ENCODE results near the gene WFIKKN2.
A peak's percentile ranks its signal among the peaks of the same experiment; 100 is the strongest.

The WFIKKN2 gene

GRCh38 chr17:50865060-50865867, 29.9 kb downstream of the WFIKKN2 start:
- H3K27ac ChIP-seq (ENCODE audit: low read depth in 2 of 2, low read length in 2 of 2): peak overlapping the region; percentile 97 to 98
- H3K9me3 ChIP-seq (ENCODE audit: control insufficient read depth in 2 of 2, low read length in 2 of 2): no peaks in the 10 kb centered on the region
- H3K4me1 ChIP-seq (ENCODE audit: control insufficient read depth in 2 of 2, insufficient read depth in 2 of 2, low read length in 2 of 2): peaks cover 6 to 21% of the 10 kb centered on the region in 2 donors
- peak overlapping the region; percentile 96 to 97 for H3K4me3 ChIP-seq (ENCODE audit: low read length in 2 of 2)
- H3K36me3 ChIP-seq (ENCODE audit: control insufficient read depth in 2 of 2, insufficient read depth in 2 of 2, low read length in 2 of 2): peaks cover 13 to 27% of the 10 kb centered on the region in 2 donors
- peak overlapping the region; percentile 89 to 99 for H3K9ac ChIP-seq (ENCODE audit: low read depth in 1 of 2, low read length in 2 of 2)
- H3K27me3 ChIP-seq (ENCODE audit: control insufficient read depth in 2 of 2, insufficient read depth in 2 of 2, low read length in 2 of 2): no peaks in the 10 kb centered on the region

- H3K27ac ChIP-seq (ENCODE audit: low read depth in 2 of 2, low read length in 2 of 2): peak overlapping the region; percentile 97 to 98
- peak overlapping the region; percentile 96 to 97 for H3K4me3 ChIP-seq (ENCODE audit: low read length in 2 of 2)
These were observed 30.5 kb downstream of the WFIKKN2 start for GRCh38 chr17:50865868-50866260.

GRCh38 chr17:50866261-50866949, 31.0 kb downstream of the WFIKKN2 start, which contains the start of gene TOB1:
Gene TOB1, minus strand, starts transcription at chr17:50866354. Its CDS starts 2,337 bp downstream, at chr17:50864017.
- H3K27me3 ChIP-seq (ENCODE audit: control insufficient read depth in 2 of 2, insufficient read depth in 2 of 2, low read length in 2 of 2): no peaks in the 10 kb centered on the region
- peak within 1 kb of the TSS; percentile 98 to 100 for H3K9ac ChIP-seq (ENCODE audit: low read depth in 1 of 2, low read length in 2 of 2)
- peaks cover 11 to 22% of the 10 kb centered on the region in 2 donors for H3K36me3 ChIP-seq (ENCODE audit: control insufficient read depth in 2 of 2, insufficient read depth in 2 of 2, low read length in 2 of 2)
- H3K4me1 ChIP-seq (ENCODE audit: control insufficient read depth in 2 of 2, insufficient read depth in 2 of 2, low read length in 2 of 2): peaks cover 6 to 21% of the 10 kb centered on the region in 2 donors
- peak within 1 kb of the TSS; percentile 96 to 97 for H3K4me3 ChIP-seq (ENCODE audit: low read length in 2 of 2)
- H3K9me3 ChIP-seq (ENCODE audit: control insufficient read depth in 2 of 2, low read length in 2 of 2): no peaks in the 10 kb centered on the region
- H3K27ac ChIP-seq (ENCODE audit: low read depth in 2 of 2, low read length in 2 of 2): peak within 1 kb of the TSS; percentile 100

More at GRCh38 chr17:50865868-50866260, 30.5 kb downstream of the WFIKKN2 start:
- Histone ChIP-seq H3K9ac (ENCODE audit: low read depth in 1 of 2, low read length in 2 of 2) (peak overlapping the region; percentile 89 to 99), H3K9me3 (ENCODE audit: control insufficient read depth in 2 of 2, low read length in 2 of 2) (no peaks in the 10 kb centered on the region), H3K4me1 (ENCODE audit: control insufficient read depth in 2 of 2, insufficient read depth in 2 of 2, low read length in 2 of 2) (peaks cover 6 to 21% of the 10 kb centered on the region in 2 donors), H3K36me3 (ENCODE audit: control insufficient read depth in 2 of 2, insufficient read depth in 2 of 2, low read length in 2 of 2) (peaks cover 13 to 27% of the 10 kb centered on the region in 2 donors), H3K27me3 (ENCODE audit: control insufficient read depth in 2 of 2, insufficient read depth in 2 of 2, low read length in 2 of 2) (no peaks in the 10 kb centered on the region)

GRCh38 chr17:50866950-50867362, 31.6 kb downstream of the WFIKKN2 start:
- Histone ChIP-seq H3K36me3 (ENCODE audit: control insufficient read depth in 2 of 2, insufficient read depth in 2 of 2, low read length in 2 of 2) (peaks cover 8 to 17% of the 10 kb centered on the region in 2 donors), H3K9me3 (ENCODE audit: control insufficient read depth in 2 of 2, low read length in 2 of 2) (no peaks in the 10 kb centered on the region), H3K4me1 (ENCODE audit: control insufficient read depth in 2 of 2, insufficient read depth in 2 of 2, low read length in 2 of 2) (peaks cover 6 to 20% of the 10 kb centered on the region in 2 donors)

GRCh38 chr17:50867363-50868139, 32.2 kb downstream of the WFIKKN2 start:
- H3K36me3 ChIP-seq (ENCODE audit: control insufficient read depth in 2 of 2, insufficient read depth in 2 of 2, low read length in 2 of 2): peaks cover 8 to 12% of the 10 kb centered on the region in 2 donors
- peak overlapping the region; percentile 98 to 100 for H3K9ac ChIP-seq (ENCODE audit: low read depth in 1 of 2, low read length in 2 of 2)
- H3K4me1 ChIP-seq (ENCODE audit: control insufficient read depth in 2 of 2, insufficient read depth in 2 of 2, low read length in 2 of 2): peaks cover 6 to 19% of the 10 kb centered on the region in 2 donors
- peak overlapping the region; percentile 84 to 96 for H3K4me3 ChIP-seq (ENCODE audit: low read length in 2 of 2)
- no peaks in the 10 kb centered on the region for H3K9me3 ChIP-seq (ENCODE audit: control insufficient read depth in 2 of 2, low read length in 2 of 2)
- H3K27ac ChIP-seq (ENCODE audit: low read depth in 2 of 2, low read length in 2 of 2): peak overlapping the region; percentile 100
- H3K27me3 ChIP-seq (ENCODE audit: control insufficient read depth in 2 of 2, insufficient read depth in 2 of 2, low read length in 2 of 2): no peaks in the 10 kb centered on the region

More at GRCh38 chr17:50866950-50867362, 31.6 kb downstream of the WFIKKN2 start:
- peak overlapping the region; percentile 98 to 100 for H3K9ac ChIP-seq (ENCODE audit: low read depth in 1 of 2, low read length in 2 of 2)
- peak overlapping the region; percentile 84 to 96 for H3K4me3 ChIP-seq (ENCODE audit: low read length in 2 of 2)
- peak overlapping the region; percentile 100 for H3K27ac ChIP-seq (ENCODE audit: low read depth in 2 of 2, low read length in 2 of 2)
- H3K27me3 ChIP-seq (ENCODE audit: control insufficient read depth in 2 of 2, insufficient read depth in 2 of 2, low read length in 2 of 2): no peaks in the 10 kb centered on the region

GRCh38 chr17:50868140-50868438, 32.7 kb downstream of the WFIKKN2 start:
- H3K4me3 ChIP-seq (ENCODE audit: low read length in 2 of 2): peak overlapping the region; percentile 84 to 96
- peaks cover 3 to 7% of the 10 kb centered on the region in 2 donors for H3K36me3 ChIP-seq (ENCODE audit: control insufficient read depth in 2 of 2, insufficient read depth in 2 of 2, low read length in 2 of 2)
- H3K27ac ChIP-seq (ENCODE audit: low read depth in 2 of 2, low read length in 2 of 2): peak overlapping the region; percentile 100
- peak overlapping the region; percentile 98 to 100 for H3K9ac ChIP-seq (ENCODE audit: low read depth in 1 of 2, low read length in 2 of 2)
- no peaks in the 10 kb centered on the region for H3K9me3 ChIP-seq (ENCODE audit: control insufficient read depth in 2 of 2, low read length in 2 of 2)
- H3K4me1 ChIP-seq (ENCODE audit: control insufficient read depth in 2 of 2, insufficient read depth in 2 of 2, low read length in 2 of 2): peaks cover 3 to 13% of the 10 kb centered on the region in 2 donors
- no peaks in the 10 kb centered on the region for H3K27me3 ChIP-seq (ENCODE audit: control insufficient read depth in 2 of 2, insufficient read depth in 2 of 2, low read length in 2 of 2)

- peak overlapping the region; percentile 100 for H3K27ac ChIP-seq (ENCODE audit: low read depth in 2 of 2, low read length in 2 of 2)
- H3K36me3 ChIP-seq (ENCODE audit: control insufficient read depth in 2 of 2, insufficient read depth in 2 of 2, low read length in 2 of 2): peaks cover 0 to 2% of the 10 kb centered on the region in 2 donors
- no peaks in the 10 kb centered on the region for H3K9me3 ChIP-seq (ENCODE audit: control insufficient read depth in 2 of 2, low read length in 2 of 2)
- H3K4me1 ChIP-seq (ENCODE audit: control insufficient read depth in 2 of 2, insufficient read depth in 2 of 2, low read length in 2 of 2): peaks cover 2 to 9% of the 10 kb centered on the region in 2 donors
- no peaks in the 10 kb centered on the region for H3K27me3 ChIP-seq (ENCODE audit: control insufficient read depth in 2 of 2, insufficient read depth in 2 of 2, low read length in 2 of 2)
- H3K9ac ChIP-seq (ENCODE audit: low read depth in 1 of 2, low read length in 2 of 2): peak overlapping the region; percentile 98 to 100
- H3K4me3 ChIP-seq (ENCODE audit: low read length in 2 of 2): peak overlapping the region in 1 of 2 donors; percentile 96
These were observed 33.2 kb downstream of the WFIKKN2 start for GRCh38 chr17:50868602-50869001.

- no peak overlapping the region for H3K4me3 ChIP-seq (ENCODE audit: low read length in 2 of 2)
- no peak overlapping the region for H3K27ac ChIP-seq (ENCODE audit: low read depth in 2 of 2, low read length in 2 of 2)
- H3K9me3 ChIP-seq (ENCODE audit: control insufficient read depth in 2 of 2, low read length in 2 of 2): no peaks in the 10 kb centered on the region
- H3K9ac ChIP-seq (ENCODE audit: low read depth in 1 of 2, low read length in 2 of 2): no peak overlapping the region
- H3K4me1 ChIP-seq (ENCODE audit: control insufficient read depth in 2 of 2, insufficient read depth in 2 of 2, low read length in 2 of 2): peaks cover 0 to 7% of the 10 kb centered on the region in 2 donors
- no peaks in the 10 kb centered on the region for H3K27me3 ChIP-seq (ENCODE audit: control insufficient read depth in 2 of 2, insufficient read depth in 2 of 2, low read length in 2 of 2)
- no peaks in the 10 kb centered on the region for H3K36me3 ChIP-seq (ENCODE audit: control insufficient read depth in 2 of 2, insufficient read depth in 2 of 2, low read length in 2 of 2)
These were observed 36.0 kb downstream of the WFIKKN2 start for GRCh38 chr17:50871364-50871763.

- H3K9ac ChIP-seq (ENCODE audit: low read depth in 1 of 2, low read length in 2 of 2): no peak overlapping the region
- no peak overlapping the region for H3K27ac ChIP-seq (ENCODE audit: low read depth in 2 of 2, low read length in 2 of 2)
- H3K4me1 ChIP-seq (ENCODE audit: control insufficient read depth in 2 of 2, insufficient read depth in 2 of 2, low read length in 2 of 2): peaks cover 0 to 7% of the 10 kb centered on the region in 2 donors
- H3K9me3 ChIP-seq (ENCODE audit: control insufficient read depth in 2 of 2, low read length in 2 of 2): no peaks in the 10 kb centered on the region
- H3K27me3 ChIP-seq (ENCODE audit: control insufficient read depth in 2 of 2, insufficient read depth in 2 of 2, low read length in 2 of 2): no peaks in the 10 kb centered on the region
- no peaks in the 10 kb centered on the region for H3K36me3 ChIP-seq (ENCODE audit: control insufficient read depth in 2 of 2, insufficient read depth in 2 of 2, low read length in 2 of 2)
- H3K4me3 ChIP-seq (ENCODE audit: low read length in 2 of 2): no peak overlapping the region
These were observed 36.5 kb downstream of the WFIKKN2 start for GRCh38 chr17:50871898-50872297.
